Brain microvascular endothelial cell (primary cell): ENCODE results near the gene ZBTB7C.
"Not testable (repeated sequence)": the region's sequence is repeated elsewhere in the genome, so short reads cannot be mapped to it uniquely, and the experiment has no call there.

Experiments used
- DNase-seq: peaks from one replicate; pipeline ENCODE4 v3.0.0-alpha.2; 2020
- H3K27ac ChIP-seq: fragments of 250-450 bp; sonication (Bioruptor Pico); 2 replicates; pipeline ENCODE4 v1.5.1; 2020; ENCODE audit warnings: mild to moderate bottlenecking, moderate library complexity
- H3K27me3 ChIP-seq: fragments of 250-450 bp; sonication (Bioruptor Pico); replicated peaks from 2 replicates; pipeline ENCODE4 v1.5.1; 2020; ENCODE audit warnings: mild to moderate bottlenecking
- H3K36me3 ChIP-seq: fragments of 250-450 bp; sonication (Bioruptor Pico); replicated peaks from 2 replicates; pipeline ENCODE4 v1.5.1; 2020; ENCODE audit warnings: mild to moderate bottlenecking
- H3K4me3 ChIP-seq: 2 replicates; pipeline ENCODE4 v1.5.1; 2011; ENCODE audit warnings: low read depth, mild to moderate bottlenecking, control low read depth, low read length, moderate library complexity
- CTCF ChIP-seq: IDR thresholded peaks from 2 replicates; pipeline ENCODE4 v1.5.1; 2011; ENCODE audit warnings: low read depth, mild to moderate bottlenecking, moderate library complexity, low read length, control low read depth, inconsistent platforms; ENCODE audit errors: missing control alignments
- in situ Hi-C: cut with HindIII; loops from 2 replicates; pipeline ENCODE4 v1.10.0; 2017; ENCODE audit warnings: low sequenced_read_pairs, low pct_ligation_motif_present

ZBTB7C gene

DNA sequence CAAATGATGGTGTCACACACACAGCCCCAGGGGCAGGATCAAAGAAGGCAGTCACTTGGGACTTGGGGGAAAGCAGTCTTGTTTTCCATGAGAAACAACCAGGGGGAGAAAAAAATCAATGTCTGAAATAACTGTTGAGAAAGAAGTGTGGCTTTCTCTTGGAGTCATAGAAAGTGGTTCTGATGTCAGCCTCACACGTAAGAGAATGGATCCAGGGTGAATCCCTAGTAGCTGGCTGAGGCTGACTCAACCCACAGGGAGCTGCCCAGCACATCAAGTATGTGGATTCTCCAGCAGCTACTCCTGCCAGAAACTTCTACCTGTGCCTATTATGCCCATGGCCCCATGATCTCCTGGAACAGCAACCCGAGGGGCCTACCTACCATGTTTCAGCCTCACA, 33.6 kb upstream of the ZBTB7C start:
- DNase-seq = no peak
- in situ Hi-C loops = loop anchor here (25.0 kb wide), 1 partner anchor 205 kb away; no protein-coding TSS in a partner anchor
- no peak for TF ChIP-seq CTCF
- no peak overlapping the region for H3K4me3 ChIP-seq
- peaks cover 38% of the 10 kb centered on the region for H3K27me3 ChIP-seq
- no peak overlapping the region for H3K27ac ChIP-seq
- H3K36me3 ChIP-seq = no peaks in the 10 kb centered on the region

DNA sequence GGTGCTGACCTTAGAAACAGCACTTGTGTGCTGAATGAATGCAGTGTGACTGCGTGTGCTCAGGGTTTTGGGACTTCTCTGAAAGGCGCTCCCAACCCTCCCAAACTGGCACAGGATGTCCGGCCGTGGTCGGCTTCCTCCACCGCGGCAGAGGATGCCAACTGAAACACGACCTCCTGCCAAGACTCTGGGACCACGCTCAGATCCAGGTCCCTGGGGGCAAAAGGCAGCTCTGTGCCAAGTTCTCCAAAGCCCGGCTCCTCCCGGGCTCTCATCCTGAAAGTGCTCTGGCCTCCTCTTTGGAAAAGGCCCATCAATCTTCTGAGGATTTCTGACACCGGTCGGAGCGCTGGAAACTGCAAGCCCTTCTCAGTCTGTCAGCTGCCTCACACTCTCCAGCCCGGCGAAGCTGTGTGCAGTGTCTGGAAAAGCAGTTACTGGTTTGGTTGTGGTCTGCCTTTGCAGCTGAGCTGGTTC, 32.3 kb upstream of the ZBTB7C start:
- in situ Hi-C loops = loop anchor here (25.0 kb wide), 1 partner anchor 204 kb away; no protein-coding TSS in a partner anchor
- no peak for TF ChIP-seq CTCF
- no peak for DNase-seq
- no peaks in the 10 kb centered on the region for H3K36me3 ChIP-seq
- H3K4me3 ChIP-seq = no peak overlapping the region
- H3K27me3 ChIP-seq = peaks cover 41% of the 10 kb centered on the region
- no peak overlapping the region for H3K27ac ChIP-seq

- in situ Hi-C loops = loop anchor here (25.0 kb wide), 1 partner anchor 204 kb away; no protein-coding TSS in a partner anchor
- DNase-seq = no peak
- Histone ChIP-seq H3K4me3 (no peak overlapping the region), H3K27me3 (peaks cover 41% of the 10 kb centered on the region), H3K36me3 (no peaks in the 10 kb centered on the region), H3K27ac (no peak overlapping the region)
- no peak for TF ChIP-seq CTCF
Observed at GRCh38 chr18:48440924-48441323, 31.7 kb upstream of the ZBTB7C start.

GRCh38 chr18:48436907-48437306, 27.7 kb upstream of the ZBTB7C start:
- no peaks in the 10 kb centered on the region for H3K36me3 ChIP-seq
- H3K27me3 ChIP-seq = peaks cover 24% of the 10 kb centered on the region
- in situ Hi-C loops = loop anchor here (25.0 kb wide), 1 partner anchor 200 kb away; no protein-coding TSS in a partner anchor
- no peak for TF ChIP-seq CTCF
- no peak for DNase-seq
- no peak overlapping the region for H3K4me3 ChIP-seq
- no peak overlapping the region for H3K27ac ChIP-seq

DNA sequence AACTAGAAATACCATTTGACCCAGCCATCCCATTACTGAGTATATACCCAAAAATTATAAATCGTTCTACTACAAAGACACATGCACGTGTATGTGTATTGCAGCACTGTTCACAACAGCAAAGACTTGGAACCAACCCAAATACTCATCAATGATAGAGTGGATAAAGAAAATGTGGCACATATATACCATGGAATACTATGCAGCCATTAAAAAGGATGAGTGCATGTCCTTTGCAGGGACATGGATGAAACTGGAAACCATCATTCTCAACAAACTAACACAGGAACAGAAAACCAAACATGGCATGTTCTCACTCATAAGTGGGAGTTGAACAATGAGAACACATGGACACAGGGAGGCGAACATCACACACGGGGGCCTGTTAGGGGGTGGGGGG, 25.2 kb upstream of the ZBTB7C start:
- in situ Hi-C loops = loop anchor here (25.0 kb wide), 1 partner anchor 197 kb away; no protein-coding TSS in a partner anchor
- H3K27me3 ChIP-seq = peaks cover 13% of the 10 kb centered on the region
- not testable (repeated sequence) for H3K36me3 ChIP-seq, H3K27ac ChIP-seq, H3K4me3 ChIP-seq, DNase-seq

- no peak for TF ChIP-seq CTCF
- H3K36me3 ChIP-seq = no peaks in the 10 kb centered on the region
- no peak overlapping the region for H3K4me3 ChIP-seq
- no peak for DNase-seq
- H3K27me3 ChIP-seq = peaks cover 9% of the 10 kb centered on the region
- in situ Hi-C loops = loop anchor here (25.0 kb wide), 1 partner anchor 196 kb away; no protein-coding TSS in a partner anchor
- H3K27ac ChIP-seq = no peak overlapping the region
Observed at GRCh38 chr18:48433541-48433940, 24.4 kb upstream of the ZBTB7C start.
